Measurements from ENCODE around the gene ZSWIM6. TPM values are rescaled to one million over a fixed set of nuclear protein-coding genes. Genes with fewer than 3 reads are reported as not detected.

The ZSWIM6 gene
- polyA plus RNA-seq, 1 of the 3 experiments (the other 2 are of a cell fraction), result 7.4 TPM

GRCh38 chr5:61525512-61526206 lies 193.6 kb downstream of the ZSWIM6 start:
- Histone ChIP-seq H3F3A (replicated peaks; ENCODE audit: insufficient read depth) (peaks cover 6% of the 10 kb centered on the region), H3K9me3 (no peaks in the 10 kb centered on the region), H3K36me3 (replicated peaks in 1 of 2; ENCODE audit: control insufficient read depth in 1 of 2, insufficient read depth in 2 of 2, low read length in 1 of 2) (peaks cover 29 to 52% of the 10 kb centered on the region in 2 experiments), H3K4me3 (ENCODE audit: low read depth in 2 of 2, low read length in 1 of 2) (no peak overlapping the region), H3K79me2 (ENCODE audit: insufficient read depth) (0 out of 2 replicates have a peak, but pooled peaks cover 7% of the 10 kb centered on the region), H3K9ac (no peak overlapping the region), H3K4me2 (no peak overlapping the region), H4K20me1 (ENCODE audit: insufficient read depth) (no peaks in the 10 kb centered on the region; the same call in 1 of the 2 replicates), H3K9me2 (no peaks in the 10 kb centered on the region), H3K4me1 (ENCODE audit: control insufficient read depth in 1 of 2, insufficient read depth in 2 of 2, low read depth in 1 of 2, low read length in 1 of 2) (no peaks in the 10 kb centered on the region), H3K27ac (ENCODE audit: low read depth in 2 of 2, low read length in 1 of 2) (no peak overlapping the region), H2AFZ (ENCODE audit: low read depth) (no peak overlapping the region), H3K27me3 (ENCODE audit: insufficient read depth) (no peaks in the 10 kb centered on the region)
- POLR2A ChIA-PET, result no interaction called here
- TF ChIP-seq YY1 (IDR thresholded peaks at IDR 0.05; ENCODE audit: low read depth) (no peak), SIN3A (IDR thresholded peaks at IDR 0.05; ENCODE audit: borderline replicate concordance, low read depth, low read length) (no peak), EP300 (IDR thresholded peaks at IDR 0.05; ENCODE audit: borderline replicate concordance in 1 of 2, low read depth in 1 of 2, low read length in 1 of 2) (no peak), EZH2phosphoT487 (IDR thresholded peaks at IDR 0.05; ENCODE audit: borderline replicate concordance, low read depth) (no peak), JUND (IDR thresholded peaks at IDR 0.05) (no peak)
- no peak for DNase-seq
- WGBS (ENCODE audit: low lambda C conversion rate), result 95% methylated on average over 12 of the region's 12 CpGs
- CTCF ChIA-PET, result interaction anchor here (1.1 kb wide), 1 partner anchor 78 kb away, joined by 3 read pairs; no protein-coding TSS in a partner anchor

- ChIA-PET CTCF (interaction anchor here (1.1 kb wide), 1 partner anchor 78 kb away, joined by 3 read pairs; no protein-coding TSS in a partner anchor), POLR2A (no interaction called here)
- Histone ChIP-seq H3F3A (replicated peaks; ENCODE audit: insufficient read depth) (peaks cover 5% of the 10 kb centered on the region), H3K9me2 (no peaks in the 10 kb centered on the region), H3K9me3 (no peaks in the 10 kb centered on the region), H3K79me2 (ENCODE audit: insufficient read depth) (0 out of 2 replicates have a peak, but pooled peaks cover 7% of the 10 kb centered on the region), H3K4me2 (no peak overlapping the region), H3K27ac (ENCODE audit: low read depth in 2 of 2, low read length in 1 of 2) (no peak overlapping the region), H2AFZ (ENCODE audit: low read depth) (no peak overlapping the region), H3K9ac (no peak overlapping the region), H4K20me1 (ENCODE audit: insufficient read depth) (no peaks in the 10 kb centered on the region), H3K4me3 (ENCODE audit: low read depth in 2 of 2, low read length in 1 of 2) (no peak overlapping the region), H3K27me3 (ENCODE audit: insufficient read depth) (no peaks in the 10 kb centered on the region), H3K4me1 (ENCODE audit: control insufficient read depth in 1 of 2, insufficient read depth in 2 of 2, low read depth in 1 of 2, low read length in 1 of 2) (no peaks in the 10 kb centered on the region), H3K36me3 (replicated peaks in 1 of 2; ENCODE audit: control insufficient read depth in 1 of 2, insufficient read depth in 2 of 2, low read length in 1 of 2) (peaks cover 30 to 52% of the 10 kb centered on the region in 2 experiments)
- 96% methylated on average over 5 of the region's 5 CpGs for WGBS (ENCODE audit: low lambda C conversion rate)
- no peak for TF ChIP-seq RCOR1 (IDR thresholded peaks at IDR 0.05; ENCODE audit: low read length)
- TF ChIP-seq MAX (IDR thresholded peaks at IDR 0.05; ENCODE audit: low read depth), result no peak
- TF ChIP-seq CTCF (IDR thresholded peaks at IDR 0.05), result no peak
- TF ChIP-seq REST (IDR thresholded peaks at IDR 0.05; ENCODE audit: low read depth, low read length), result no peak
- no peak for TF ChIP-seq NRF1 (IDR thresholded peaks at IDR 0.05; ENCODE audit: low read depth, low read length)
- no peak for TF ChIP-seq GABPA (IDR thresholded peaks at IDR 0.05; ENCODE audit: low read depth)
- TF ChIP-seq TCF12 (IDR thresholded peaks at IDR 0.05), result no peak
- no peak for TF ChIP-seq CHD2 (IDR thresholded peaks at IDR 0.05; ENCODE audit: low read length, partially characterized antibody)
- no peak for TF ChIP-seq PBX3 (IDR thresholded peaks at IDR 0.05)
- no peak for TF ChIP-seq IRF3 (IDR thresholded peaks at IDR 0.05; ENCODE audit: low read depth, low read length)
- no peak for TF ChIP-seq RAD21 (IDR thresholded peaks at IDR 0.05; ENCODE audit: low read length)
- TF ChIP-seq YY1 (IDR thresholded peaks at IDR 0.05; ENCODE audit: low read depth), result no peak
- no peak for TF ChIP-seq MXI1 (IDR thresholded peaks at IDR 0.05; ENCODE audit: low read depth, low read length)
- no peak for TF ChIP-seq FOXM1 (IDR thresholded peaks at IDR 0.05; ENCODE audit: low read depth)
- TF ChIP-seq SMC3 (IDR thresholded peaks at IDR 0.05; ENCODE audit: low read depth, low read length), result no peak
- DNase-seq, result no peak
Measured at GRCh38 chr5:61526207-61526519, 194.1 kb downstream of the ZSWIM6 start.

Data from SK-N-SH (cell line).